ENCODE measurements around the gene TCTA.

Gene TCTA

GRCh38 chr3:49424816-49425215 lies 12.6 kb downstream of the TCTA start:
- no peak for DNase-seq
- no peak overlapping the region for H3K4me2 ChIP-seq (ENCODE audit: insufficient read depth, low read length)
- peaks cover 20% of the 10 kb centered on the region for H3K4me1 ChIP-seq (ENCODE audit: insufficient read depth, low read length)

GRCh38 chr3:49427586-49427985 lies 15.4 kb downstream of the TCTA start:
- peaks cover 18% of the 10 kb centered on the region for H3K79me2 ChIP-seq (ENCODE audit: insufficient read depth, low read length)
- H4K20me1 ChIP-seq (ENCODE audit: insufficient read depth, low read length), result no peaks in the 10 kb centered on the region
- no peak for DNase-seq
- 0 out of 4 replicates have a peak overlapping the region, but pooled peaks of 1 of the 2 experiments have one; percentile 3 for H3K4me3 ChIP-seq (ENCODE audit: low read depth in 1 of 2, low read length in 2 of 2)
- no peak for TF ChIP-seq EZH2 (IDR thresholded peaks at IDR 0.05; ENCODE audit: borderline replicate concordance, low read depth, low read length, severe bottlenecking)
- no peak for TF ChIP-seq CTCF (IDR thresholded peaks at IDR 0.05; ENCODE audit: borderline replicate concordance, extremely low read depth, low read length, poor library complexity, severe bottlenecking)
- H3K4me2 ChIP-seq (ENCODE audit: insufficient read depth, low read length), result peak overlapping the region; percentile 84; the same call in 1 of the 2 replicates
- no peak overlapping the region for H2AFZ ChIP-seq (ENCODE audit: low read depth, low read length)
- H3K27ac ChIP-seq (ENCODE audit: low read length), result no peak overlapping the region
- H3K36me3 ChIP-seq (ENCODE audit: insufficient read depth, low read length), result peaks cover 27% of the 10 kb centered on the region
- ATAC-seq (ENCODE audit: insufficient read depth, low read depth), result no peak
- H3K9me3 ChIP-seq (ENCODE audit: insufficient read depth, low read length, severe bottlenecking), result no peaks in the 10 kb centered on the region
- peaks cover 23% of the 10 kb centered on the region for H3K4me1 ChIP-seq (ENCODE audit: insufficient read depth, low read length)
- H3K9ac ChIP-seq (ENCODE audit: low read depth, low read length), result peak overlapping the region; percentile 70; the same call in 1 of the 2 replicates
- H3K27me3 ChIP-seq (ENCODE audit: insufficient read depth, low read length, poor library complexity), result no peaks in the 10 kb centered on the region

More at GRCh38 chr3:49424816-49425215, 12.6 kb downstream of the TCTA start:
- H3K4me3 ChIP-seq (ENCODE audit: low read depth in 1 of 2, low read length in 2 of 2), result no peak overlapping the region
- peaks cover 40% of the 10 kb centered on the region for H3K36me3 ChIP-seq (ENCODE audit: insufficient read depth, low read length)
- no peak overlapping the region for H2AFZ ChIP-seq (ENCODE audit: low read depth, low read length)
- peaks cover 18% of the 10 kb centered on the region for H3K79me2 ChIP-seq (ENCODE audit: insufficient read depth, low read length)
- ATAC-seq (ENCODE audit: insufficient read depth, low read depth), result no peak
- TF ChIP-seq EZH2 (IDR thresholded peaks at IDR 0.05; ENCODE audit: borderline replicate concordance, low read depth, low read length, severe bottlenecking) (no peak), CTCF (IDR thresholded peaks at IDR 0.05; ENCODE audit: borderline replicate concordance, extremely low read depth, low read length, poor library complexity, severe bottlenecking) (no peak)
- no peak overlapping the region for H3K27ac ChIP-seq (ENCODE audit: low read length)
- no peaks in the 10 kb centered on the region for H3K9me3 ChIP-seq (ENCODE audit: insufficient read depth, low read length, severe bottlenecking)
- H3K9ac ChIP-seq (ENCODE audit: low read depth, low read length), result no peak overlapping the region
- no peaks in the 10 kb centered on the region for H3K27me3 ChIP-seq (ENCODE audit: insufficient read depth, low read length, poor library complexity)
- no peaks in the 10 kb centered on the region for H4K20me1 ChIP-seq (ENCODE audit: insufficient read depth, low read length)

GRCh38 chr3:49428752-49429080 lies 16.5 kb downstream of the TCTA start:
- H3K27ac ChIP-seq (ENCODE audit: low read length), result peak overlapping the region; percentile 86

More at GRCh38 chr3:49428752-49429080, 16.5 kb downstream of the TCTA start:
- H3K36me3 ChIP-seq (ENCODE audit: insufficient read depth, low read length), result peaks cover 21% of the 10 kb centered on the region
- H3K27me3 ChIP-seq (ENCODE audit: insufficient read depth, low read length, poor library complexity), result no peaks in the 10 kb centered on the region
- peaks cover 23% of the 10 kb centered on the region for H3K4me1 ChIP-seq (ENCODE audit: insufficient read depth, low read length)
- no peaks in the 10 kb centered on the region for H3K9me3 ChIP-seq (ENCODE audit: insufficient read depth, low read length, severe bottlenecking)
- H4K20me1 ChIP-seq (ENCODE audit: insufficient read depth, low read length), result no peaks in the 10 kb centered on the region
- peaks cover 18% of the 10 kb centered on the region for H3K79me2 ChIP-seq (ENCODE audit: insufficient read depth, low read length)
- ATAC-seq (ENCODE audit: insufficient read depth, low read depth), result peak; percentile 39
- DNase-seq, result peak; percentile 49
- peak overlapping the region; percentile 44 to 74 for H3K4me3 ChIP-seq (ENCODE audit: low read depth in 1 of 2, low read length in 2 of 2)
- peak overlapping the region; percentile 96 for H2AFZ ChIP-seq (ENCODE audit: low read depth, low read length)
- H3K9ac ChIP-seq (ENCODE audit: low read depth, low read length), result peak overlapping the region; percentile 70
- TF ChIP-seq CTCF (IDR thresholded peaks at IDR 0.05; ENCODE audit: borderline replicate concordance, extremely low read depth, low read length, poor library complexity, severe bottlenecking), result peak; percentile 56
- TF ChIP-seq EZH2 (IDR thresholded peaks at IDR 0.05; ENCODE audit: borderline replicate concordance, low read depth, low read length, severe bottlenecking), result no peak
- H3K4me2 ChIP-seq (ENCODE audit: insufficient read depth, low read length), result peak overlapping the region; percentile 84

Measured in DND-41 (cell line).